ENCODE results near the gene NUP93. TPM values are rescaled to one million over a fixed set of nuclear protein-coding genes. Genes with fewer than 3 reads are reported as not detected.

Gene NUP93
- total RNA-seq, 1 donor from 2014 or later, result 27.1 TPM

DNA sequence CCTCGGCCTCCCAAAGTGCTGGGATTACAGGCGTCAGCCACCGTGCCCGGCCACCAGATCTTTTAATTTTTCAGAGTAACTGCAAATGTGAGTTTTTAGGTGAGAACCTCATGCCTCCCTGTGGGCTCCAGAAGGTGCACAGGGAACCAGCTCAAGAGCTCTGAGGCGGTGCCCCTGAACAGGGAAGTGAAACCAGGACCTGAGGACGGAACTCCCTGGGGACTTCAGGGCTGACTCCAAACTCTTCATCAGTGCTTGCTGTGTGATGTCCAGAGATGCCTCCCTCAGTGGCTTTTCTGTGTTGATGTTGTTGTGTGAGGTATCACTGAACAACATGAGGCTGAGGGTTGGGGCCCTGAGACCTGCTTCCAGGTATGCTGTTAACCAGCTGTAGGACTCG is 158.9 kb downstream of the NUP93 start:
- DNase-seq, result no peak
- H3K27me3 ChIP-seq (ENCODE audit: low read depth), result no peaks in the 10 kb centered on the region
- H3K9me3 ChIP-seq (replicated peaks), result no peaks in the 10 kb centered on the region
- no peak overlapping the region for H3K27ac ChIP-seq (replicated peaks)
- H3K36me3 ChIP-seq, result no peaks in the 10 kb centered on the region
- TF ChIP-seq, protein P1, sequence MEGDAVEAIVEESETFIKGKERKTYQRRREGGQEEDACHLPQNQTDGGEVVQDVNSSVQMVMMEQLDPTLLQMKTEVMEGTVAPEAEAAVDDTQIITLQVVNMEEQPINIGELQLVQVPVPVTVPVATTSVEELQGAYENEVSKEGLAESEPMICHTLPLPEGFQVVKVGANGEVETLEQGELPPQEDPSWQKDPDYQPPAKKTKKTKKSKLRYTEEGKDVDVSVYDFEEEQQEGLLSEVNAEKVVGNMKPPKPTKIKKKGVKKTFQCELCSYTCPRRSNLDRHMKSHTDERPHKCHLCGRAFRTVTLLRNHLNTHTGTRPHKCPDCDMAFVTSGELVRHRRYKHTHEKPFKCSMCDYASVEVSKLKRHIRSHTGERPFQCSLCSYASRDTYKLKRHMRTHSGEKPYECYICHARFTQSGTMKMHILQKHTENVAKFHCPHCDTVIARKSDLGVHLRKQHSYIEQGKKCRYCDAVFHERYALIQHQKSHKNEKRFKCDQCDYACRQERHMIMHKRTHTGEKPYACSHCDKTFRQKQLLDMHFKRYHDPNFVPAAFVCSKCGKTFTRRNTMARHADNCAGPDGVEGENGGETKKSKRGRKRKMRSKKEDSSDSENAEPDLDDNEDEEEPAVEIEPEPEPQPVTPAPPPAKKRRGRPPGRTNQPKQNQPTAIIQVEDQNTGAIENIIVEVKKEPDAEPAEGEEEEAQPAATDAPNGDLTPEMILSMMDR (IDR thresholded peaks at IDR 0.05; ENCODE audit: borderline replicate concordance), result no peak
- H3K4me3 ChIP-seq, result no peak overlapping the region
- H3K4me1 ChIP-seq, result no peaks in the 10 kb centered on the region
- intact Hi-C loops (cut with micrococcal nuclease), result no loop called here

DNA sequence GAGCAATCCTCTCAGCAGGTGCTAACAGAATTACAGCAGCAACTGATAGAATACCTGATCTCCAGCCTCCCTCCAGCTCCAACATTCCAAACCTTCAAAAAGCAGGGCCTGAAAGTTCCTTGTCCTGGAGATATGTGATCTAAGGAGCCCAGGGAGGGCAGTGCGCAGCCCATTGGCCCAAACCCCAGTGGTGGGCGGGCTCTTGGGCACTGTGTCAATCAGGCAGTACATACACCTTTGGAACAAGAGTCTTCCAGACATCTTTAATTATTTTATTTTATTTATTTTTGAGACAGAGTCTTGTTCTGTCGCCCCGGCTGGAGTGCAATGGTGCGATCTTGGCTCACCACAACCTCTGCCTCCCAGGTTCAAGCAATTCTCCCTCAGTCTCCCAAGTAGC is 159.3 kb downstream of the NUP93 start:
- Histone ChIP-seq H3K4me1 (no peaks in the 10 kb centered on the region), H3K4me3 (no peak overlapping the region), H3K36me3 (no peaks in the 10 kb centered on the region), H3K9me3 (replicated peaks) (no peaks in the 10 kb centered on the region), H3K27me3 (ENCODE audit: low read depth) (no peaks in the 10 kb centered on the region), H3K27ac (replicated peaks) (no peak overlapping the region)
- no peak for DNase-seq
- TF ChIP-seq, protein P1 (IDR thresholded peaks at IDR 0.05; ENCODE audit: borderline replicate concordance), result no peak
- intact Hi-C loops (cut with micrococcal nuclease), result no loop called here

DNA sequence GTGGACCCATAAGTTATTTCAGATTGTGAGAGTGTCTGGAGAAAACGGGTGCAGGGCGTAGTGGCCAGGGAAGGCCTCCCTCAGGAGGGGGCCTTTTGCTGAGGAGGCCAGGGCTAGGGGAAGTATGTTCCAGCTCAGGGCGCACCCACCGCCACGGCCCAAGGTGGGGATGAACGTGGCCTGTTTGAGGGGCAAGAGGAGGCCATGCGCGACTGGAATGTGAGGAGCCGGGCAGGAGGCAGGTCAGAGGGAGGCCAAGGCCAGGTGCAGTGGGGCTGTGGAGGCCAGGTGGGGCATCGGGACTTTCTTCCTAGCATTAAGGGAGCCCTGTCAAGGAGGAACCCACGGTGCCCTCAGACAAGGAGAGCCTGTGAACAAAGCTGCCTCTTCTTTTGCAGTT is 161.8 kb downstream of the NUP93 start:
- Histone ChIP-seq H3K36me3 (no peaks in the 10 kb centered on the region), H3K4me1 (no peaks in the 10 kb centered on the region), H3K9me3 (replicated peaks) (no peaks in the 10 kb centered on the region), H3K4me3 (no peak overlapping the region), H3K27me3 (ENCODE audit: low read depth) (no peaks in the 10 kb centered on the region), H3K27ac (replicated peaks) (no peak overlapping the region)
- TF ChIP-seq, protein P1 (IDR thresholded peaks at IDR 0.05; ENCODE audit: borderline replicate concordance), result no peak
- DNase-seq, result no peak
- intact Hi-C loops (cut with micrococcal nuclease), result no loop called here

DNA sequence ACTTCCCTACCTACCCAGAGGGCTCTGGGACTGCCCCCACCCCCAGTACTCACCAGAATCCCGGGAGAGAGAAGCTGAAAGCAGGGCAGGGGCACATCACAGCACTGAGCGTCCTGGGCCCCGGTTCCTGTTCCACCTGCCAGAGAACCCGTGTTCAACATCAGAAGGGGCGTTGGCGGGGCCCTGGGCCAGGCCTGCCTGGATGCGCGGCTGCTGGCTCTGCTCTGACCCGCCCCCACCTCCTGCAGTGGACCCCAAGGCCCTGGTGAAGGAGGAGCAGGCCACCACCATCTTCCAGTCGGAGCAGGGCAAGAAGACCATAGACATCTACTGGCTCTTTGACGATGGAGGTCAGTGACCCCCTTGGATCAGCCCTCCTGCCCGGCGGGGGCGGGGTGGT is 162.8 kb downstream of the NUP93 start:
- Histone ChIP-seq H3K27me3 (ENCODE audit: low read depth) (no peaks in the 10 kb centered on the region), H3K36me3 (no peaks in the 10 kb centered on the region), H3K4me1 (no peaks in the 10 kb centered on the region), H3K27ac (replicated peaks) (no peak overlapping the region), H3K4me3 (no peak overlapping the region), H3K9me3 (replicated peaks) (no peaks in the 10 kb centered on the region)
- intact Hi-C loops (cut with micrococcal nuclease), result no loop called here
- TF ChIP-seq, protein P1 (IDR thresholded peaks at IDR 0.05; ENCODE audit: borderline replicate concordance), result no peak
- no peak for DNase-seq

DNA sequence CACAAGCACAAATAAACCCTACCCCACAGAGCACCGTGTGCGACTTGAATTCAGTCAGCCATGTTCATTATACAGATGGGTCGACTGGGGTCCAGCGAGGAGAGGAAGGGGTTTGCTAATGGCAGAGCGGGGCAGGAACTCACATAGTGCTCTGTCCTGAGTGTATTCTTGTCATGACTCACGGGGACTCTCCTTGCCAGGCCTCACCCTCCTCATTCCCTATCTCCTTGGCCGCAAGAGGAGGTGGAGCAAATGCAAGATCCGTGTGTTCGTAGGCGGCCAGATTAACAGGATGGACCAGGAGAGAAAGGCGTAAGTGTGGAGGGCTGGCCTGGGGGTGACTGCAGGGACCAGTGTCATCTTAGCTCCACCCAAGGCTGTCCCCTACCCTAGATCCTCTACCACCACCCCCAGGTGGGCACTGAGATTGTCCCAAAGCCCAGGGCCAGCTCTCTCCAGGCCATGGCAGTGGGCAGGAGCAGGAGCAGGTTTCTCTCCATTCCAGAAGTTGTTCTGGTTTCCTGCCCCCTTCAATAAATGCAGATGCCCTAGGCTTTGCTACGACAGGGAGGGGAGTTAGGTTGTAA is 164.5 kb downstream of the NUP93 start:
- Histone ChIP-seq H3K27me3 (ENCODE audit: low read depth) (no peaks in the 10 kb centered on the region), H3K4me3 (no peak overlapping the region), H3K36me3 (no peaks in the 10 kb centered on the region), H3K4me1 (no peaks in the 10 kb centered on the region), H3K9me3 (replicated peaks) (no peaks in the 10 kb centered on the region), H3K27ac (replicated peaks) (no peak overlapping the region)
- intact Hi-C loops (cut with micrococcal nuclease), result no loop called here
- TF ChIP-seq, protein P1 (IDR thresholded peaks at IDR 0.05; ENCODE audit: borderline replicate concordance), result no peak
- no peak for DNase-seq
